GM12865 (cell line): ENCODE measurements around the gene LDLRAD4.

Source experiments
- DNase-seq: peaks from one replicate; pipeline ENCODE4 v3.0.0; 2010; ENCODE audit warnings: low read depth
- H3K4me3 ChIP-seq: 2 replicates; pipeline ENCODE4 v1.5.1; 2011; ENCODE audit warnings: mild to moderate bottlenecking, low read depth, low read length, control low read depth
- CTCF ChIP-seq: IDR thresholded peaks from 2 replicates; pipeline ENCODE4 v1.5.1; 2011; ENCODE audit warnings: low read length, control low read depth, low read depth, inconsistent platforms; ENCODE audit not compliant: insufficient read depth; ENCODE audit errors: missing control alignments

Gene LDLRAD4

GRCh38 chr18:13407484-13407883, 188.9 kb downstream of the LDLRAD4 start:
- TF ChIP-seq CTCF: no peak
- no peak for DNase-seq
- H3K4me3 ChIP-seq: no peak overlapping the region

DNA sequence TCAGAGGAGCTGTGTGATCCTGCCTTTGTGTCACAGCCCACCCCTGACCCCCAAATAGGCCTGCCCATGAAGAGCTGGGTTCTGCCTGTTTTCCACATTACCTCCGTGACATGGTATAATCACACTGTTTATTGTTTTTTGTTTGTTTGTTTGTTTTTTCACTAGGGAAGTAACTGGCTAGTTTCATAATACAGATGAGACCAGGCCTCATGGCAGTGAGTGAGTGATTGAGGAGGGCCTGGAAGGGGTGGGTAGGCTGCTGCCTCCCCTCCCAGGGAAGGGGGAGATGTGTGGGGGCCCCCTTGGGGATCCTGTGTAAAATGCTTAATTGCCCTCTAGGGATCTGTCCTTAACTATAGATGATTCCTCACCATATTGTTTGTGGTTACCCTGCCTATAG, 190.5 kb downstream of the LDLRAD4 start:
- H3K4me3 ChIP-seq: no peak overlapping the region
- TF ChIP-seq CTCF: no peak

GRCh38 chr18:13409997-13410396, 191.4 kb downstream of the LDLRAD4 start:
- no peak for TF ChIP-seq CTCF
- DNase-seq: no peak
- H3K4me3 ChIP-seq: no peak overlapping the region

More for the DNA sequence above, 190.5 kb downstream of the LDLRAD4 start:
- no peak for DNase-seq

- no peak for DNase-seq
- H3K4me3 ChIP-seq: no peak overlapping the region
- no peak for TF ChIP-seq CTCF
Measured at GRCh38 chr18:13410471-13410870, 191.9 kb downstream of the LDLRAD4 start.

GRCh38 chr18:13412017-13412416, 193.5 kb downstream of the LDLRAD4 start:
- no peak for TF ChIP-seq CTCF
- no peak overlapping the region for H3K4me3 ChIP-seq
- no peak for DNase-seq

DNA sequence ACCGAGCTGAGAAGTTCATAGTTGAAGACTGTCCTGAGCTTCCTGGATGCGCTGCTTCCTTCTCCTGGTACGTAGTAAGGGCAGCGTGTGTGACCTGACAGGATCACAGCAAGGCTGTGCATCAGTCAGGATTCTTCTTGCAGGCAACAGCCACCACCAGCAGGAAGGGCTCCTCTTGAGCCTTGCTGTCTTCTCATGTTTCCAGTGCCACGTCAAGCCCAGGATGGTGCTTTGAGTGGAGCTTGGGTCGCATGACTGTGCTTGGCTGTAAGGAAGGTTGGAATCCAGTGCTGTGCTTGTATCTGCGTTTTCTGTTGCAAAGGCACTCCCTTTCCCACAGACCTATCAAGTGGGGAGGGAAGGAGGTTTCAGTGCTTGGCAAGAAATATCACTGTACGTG, 194.3 kb downstream of the LDLRAD4 start:
- TF ChIP-seq CTCF: no peak
- H3K4me3 ChIP-seq: no peak overlapping the region
- DNase-seq: no peak

GRCh38 chr18:13414102-13414501, 195.5 kb downstream of the LDLRAD4 start:
- no peak overlapping the region for H3K4me3 ChIP-seq
- TF ChIP-seq CTCF: no peak
- DNase-seq: no peak
